Caco-2 (cell line): Measurements from ENCODE around the gene LRRC38. TPM values are rescaled to one million over a fixed set of nuclear protein-coding genes. Genes with fewer than 3 reads are reported as not detected.

ENCODE experiments used
- BruUV-seq: library from RNA; stranded (reverse); fragments of 400-500 nt; replicated peaks from 2 replicates; lab custom pipeline; 2021; lab: Mats Ljungman, UMichigan
- CTCF ChIA-PET: fragments of 300-600 bp; sonication (Branson Sonifier 250); formaldehyde crosslinking; loops from one replicate; lab custom pipeline; 2022; ENCODE audit warnings: antibody characterized with exemption; lab: Charles Lee
- POLR2A ChIA-PET: fragments of 300-600 bp; sonication (Branson Sonifier 250); formaldehyde crosslinking; loops from one replicate; lab custom pipeline; 2022; ENCODE audit warnings: antibody characterized with exemption; lab: Charles Lee
- DNase-seq, 2 experiments: peaks; one replicate each; pipeline versions ENCODE4 v3.0.0 to v3.0.0-alpha.2; 2020 to 2022
- H3K27me3 ChIP-seq: replicated peaks from 2 replicates; pipeline ENCODE4 v1.6.0; 2011; ENCODE audit warnings: low read length; ENCODE audit not compliant: control insufficient read depth, insufficient read depth
- H3K36me3 ChIP-seq: 2 replicates; pipeline ENCODE4 v1.5.1; 2011; ENCODE audit warnings: low read length; ENCODE audit not compliant: control insufficient read depth, insufficient read depth
- H3K4me1 ChIP-seq: fragments of 250-450 bp; sonication (Bioruptor Pico); 2 replicates; pipeline ENCODE4 v1.5.1; 2020; ENCODE audit warnings: mild to moderate bottlenecking
- H3K4me3 ChIP-seq: 2 replicates; pipeline ENCODE4 v1.5.1; 2011; ENCODE audit warnings: low read depth, mild to moderate bottlenecking, control low read depth, low read length
- H3K9me3 ChIP-seq: fragments of 250-450 bp; sonication (Bioruptor Pico); 2 replicates; pipeline ENCODE4 v1.5.1; 2020; ENCODE audit warnings: mild to moderate bottlenecking, moderate library complexity
- H3K27ac Mint-ChIP-seq: one replicate; pipeline ENCODE4 v1.8.0; 2022; ENCODE audit warnings: mixed read lengths; ENCODE audit not compliant: unreplicated experiment
- H3K27me3 Mint-ChIP-seq: one replicate; pipeline ENCODE4 v1.8.0; 2022; ENCODE audit warnings: mixed read lengths; ENCODE audit not compliant: insufficient read depth, unreplicated experiment
- H3K36me3 Mint-ChIP-seq: one replicate; pipeline ENCODE4 v1.8.0; 2022; ENCODE audit warnings: mild to moderate bottlenecking, mixed read lengths; ENCODE audit not compliant: insufficient read depth, unreplicated experiment
- H3K4me1 Mint-ChIP-seq: one replicate; pipeline ENCODE4 v1.8.0; 2022; ENCODE audit warnings: low read depth, mixed read lengths; ENCODE audit not compliant: unreplicated experiment
- H3K4me3 Mint-ChIP-seq: one replicate; pipeline ENCODE4 v1.8.0; 2022; ENCODE audit warnings: mild to moderate bottlenecking, moderate library complexity, mixed read lengths; ENCODE audit not compliant: unreplicated experiment
- H3K9me3 Mint-ChIP-seq: one replicate; pipeline ENCODE4 v1.8.0; 2022; ENCODE audit warnings: mixed read lengths; ENCODE audit not compliant: unreplicated experiment
- intact Hi-C: fragments of 100-400 bp; cut with micrococcal nuclease; formaldehyde crosslinking; loops from one replicate; pipeline ENCODE4 v1.10.0; 2022; ENCODE audit not compliant: unreplicated experiment
- total RNA-seq: library from RNA; stranded (reverse); gene quantifications from 2 replicates; pipeline ENCODE4 v1.2.3, GENCODE V29; 2022
- TF ChIP-seq, protein P1 (sequence below), 2 experiments: fragments of 200-600 bp in 1 of 2; IDR thresholded peaks; 1 replicate in 1 of 2; 2 replicates in 1 of 2; pipeline versions ENCODE4 v1.5.1 to v1.8.0; 2011 to 2022; ENCODE audit warnings: antibody characterized with exemption in 1 of 2, control low read depth in 1 of 2, inconsistent platforms in 1 of 2, low read depth in 1 of 2, low read length in 1 of 2, mild to moderate bottlenecking in 1 of 2, moderate library complexity in 1 of 2; ENCODE audit not compliant: insufficient read depth in 1 of 2, severe bottlenecking in 1 of 2, unreplicated experiment in 1 of 2

LRRC38 gene
- total RNA-seq, 1 experiment from 2014 or later: not detected

GRCh38 chr1:13513063-13513894 is 524 bp downstream of the LRRC38 start:
- POLR2A ChIA-PET: no interaction called here
- H3K27me3 Mint-ChIP-seq: no peaks in the 10 kb centered on the region
- H3K27ac Mint-ChIP-seq: no peak overlapping the region
- DNase-seq: no peak
- TF ChIP-seq, protein P1, sequence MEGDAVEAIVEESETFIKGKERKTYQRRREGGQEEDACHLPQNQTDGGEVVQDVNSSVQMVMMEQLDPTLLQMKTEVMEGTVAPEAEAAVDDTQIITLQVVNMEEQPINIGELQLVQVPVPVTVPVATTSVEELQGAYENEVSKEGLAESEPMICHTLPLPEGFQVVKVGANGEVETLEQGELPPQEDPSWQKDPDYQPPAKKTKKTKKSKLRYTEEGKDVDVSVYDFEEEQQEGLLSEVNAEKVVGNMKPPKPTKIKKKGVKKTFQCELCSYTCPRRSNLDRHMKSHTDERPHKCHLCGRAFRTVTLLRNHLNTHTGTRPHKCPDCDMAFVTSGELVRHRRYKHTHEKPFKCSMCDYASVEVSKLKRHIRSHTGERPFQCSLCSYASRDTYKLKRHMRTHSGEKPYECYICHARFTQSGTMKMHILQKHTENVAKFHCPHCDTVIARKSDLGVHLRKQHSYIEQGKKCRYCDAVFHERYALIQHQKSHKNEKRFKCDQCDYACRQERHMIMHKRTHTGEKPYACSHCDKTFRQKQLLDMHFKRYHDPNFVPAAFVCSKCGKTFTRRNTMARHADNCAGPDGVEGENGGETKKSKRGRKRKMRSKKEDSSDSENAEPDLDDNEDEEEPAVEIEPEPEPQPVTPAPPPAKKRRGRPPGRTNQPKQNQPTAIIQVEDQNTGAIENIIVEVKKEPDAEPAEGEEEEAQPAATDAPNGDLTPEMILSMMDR (IDR thresholded peaks at IDR 0.05; ENCODE audit: insufficient read depth in 1 of 2, low read depth in 1 of 2, low read length in 1 of 2, severe bottlenecking in 1 of 2, unreplicated experiment in 1 of 2): no peak
- intact Hi-C loops: no loop called here
- Histone ChIP-seq H3K4me3 (no peak overlapping the region), H3K9me3 (no peaks in the 10 kb centered on the region), H3K27me3 (no peaks in the 10 kb centered on the region), H3K4me1 (no peaks in the 10 kb centered on the region), H3K36me3 (no peaks in the 10 kb centered on the region)
- no peaks in the 10 kb centered on the region for H3K36me3 Mint-ChIP-seq
- CTCF ChIA-PET: no interaction called here
- no peaks in the 10 kb centered on the region for H3K9me3 Mint-ChIP-seq
- no peaks in the 10 kb centered on the region for H3K4me1 Mint-ChIP-seq
- no TSS peak for BruUV-seq
- H3K4me3 Mint-ChIP-seq: no peak overlapping the region

- intact Hi-C loops: no loop called here
- no peaks in the 10 kb centered on the region for H3K27me3 Mint-ChIP-seq
- no TSS peak for BruUV-seq
These were observed 1.3 kb downstream of the LRRC38 start for GRCh38 chr1:13512472-13512871.

DNA sequence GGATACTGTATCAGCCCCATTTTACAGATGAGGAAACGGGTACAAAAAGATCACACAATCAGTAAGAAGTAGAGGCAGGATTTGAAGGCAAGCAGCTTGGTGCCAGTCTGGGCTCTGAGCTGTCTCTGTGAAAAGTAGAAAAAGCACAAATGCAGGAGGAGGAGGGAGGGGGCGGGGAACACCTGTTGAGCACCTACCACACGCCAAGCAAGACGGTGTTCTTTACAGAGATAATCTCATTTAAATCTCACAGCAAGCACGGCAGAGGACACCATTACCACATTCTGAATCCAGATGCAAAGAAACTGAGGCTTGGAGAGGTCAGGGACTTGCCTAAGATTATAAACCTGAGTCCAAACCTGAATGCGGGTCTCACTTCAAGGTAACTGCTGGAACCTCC is 3.3 kb downstream of the LRRC38 start:
- Mint-ChIP-seq H3K27me3 (no peaks in the 10 kb centered on the region), H3K27ac (no peak overlapping the region), H3K4me3 (no peak overlapping the region), H3K9me3 (no peaks in the 10 kb centered on the region), H3K4me1 (no peaks in the 10 kb centered on the region), H3K36me3 (no peaks in the 10 kb centered on the region)
- TF ChIP-seq, protein P1 (IDR thresholded peaks at IDR 0.05; ENCODE audit: insufficient read depth in 1 of 2, low read depth in 1 of 2, low read length in 1 of 2, severe bottlenecking in 1 of 2, unreplicated experiment in 1 of 2): no peak
- Histone ChIP-seq H3K4me1 (no peaks in the 10 kb centered on the region), H3K9me3 (no peaks in the 10 kb centered on the region), H3K36me3 (no peaks in the 10 kb centered on the region), H3K27me3 (no peaks in the 10 kb centered on the region), H3K4me3 (no peak overlapping the region)
- intact Hi-C loops: no loop called here
- BruUV-seq: no TSS peak
- CTCF ChIA-PET: interaction anchor here (0.6 kb wide), 1 partner anchor 140 kb away, joined by 3 read pairs; no protein-coding TSS in a partner anchor
- no peak for DNase-seq
- POLR2A ChIA-PET: no interaction called here

More at GRCh38 chr1:13512472-13512871, 1.3 kb downstream of the LRRC38 start:
- CTCF ChIA-PET: no interaction called here
- no peaks in the 10 kb centered on the region for H3K4me1 Mint-ChIP-seq
- POLR2A ChIA-PET: no interaction called here
- no peak for DNase-seq
- no peak overlapping the region for H3K4me3 Mint-ChIP-seq
- no peaks in the 10 kb centered on the region for H3K36me3 ChIP-seq
- H3K9me3 Mint-ChIP-seq: no peaks in the 10 kb centered on the region
- no peaks in the 10 kb centered on the region for H3K27me3 ChIP-seq
- no peaks in the 10 kb centered on the region for H3K4me1 ChIP-seq
- no peak overlapping the region for H3K4me3 ChIP-seq
- H3K36me3 Mint-ChIP-seq: no peaks in the 10 kb centered on the region
- H3K27ac Mint-ChIP-seq: no peak overlapping the region
- no peaks in the 10 kb centered on the region for H3K9me3 ChIP-seq
- TF ChIP-seq, protein P1 (IDR thresholded peaks at IDR 0.05; ENCODE audit: insufficient read depth in 1 of 2, low read depth in 1 of 2, low read length in 1 of 2, severe bottlenecking in 1 of 2, unreplicated experiment in 1 of 2): no peak
